ENCODE results near the gene TCF15.
"Not testable (repeated sequence)": the region's sequence is repeated elsewhere in the genome, so short reads cannot be mapped to it uniquely, and the experiment has no call there.

Gene TCF15

GRCh38 chr20:644692-645317 is 34.7 kb upstream of the TCF15 start:
- Histone ChIP-seq H3K4me3 (ENCODE audit: low read depth, low read length) (no peak overlapping the region), H3K36me3 (replicated peaks) (peaks cover 25% of the 10 kb centered on the region), H3K27me3 (replicated peaks) (no peaks in the 10 kb centered on the region), H3K27ac (no peak overlapping the region)
- TF ChIP-seq CTCF (IDR thresholded peaks at IDR 0.05; ENCODE audit: low read depth, low read length, missing control alignments), result no peak
- DNase-seq, result no peak
- in situ Hi-C loops (cut with HindIII; ENCODE audit: low pct_ligation_motif_present, low sequenced_read_pairs), result no loop called here

DNA sequence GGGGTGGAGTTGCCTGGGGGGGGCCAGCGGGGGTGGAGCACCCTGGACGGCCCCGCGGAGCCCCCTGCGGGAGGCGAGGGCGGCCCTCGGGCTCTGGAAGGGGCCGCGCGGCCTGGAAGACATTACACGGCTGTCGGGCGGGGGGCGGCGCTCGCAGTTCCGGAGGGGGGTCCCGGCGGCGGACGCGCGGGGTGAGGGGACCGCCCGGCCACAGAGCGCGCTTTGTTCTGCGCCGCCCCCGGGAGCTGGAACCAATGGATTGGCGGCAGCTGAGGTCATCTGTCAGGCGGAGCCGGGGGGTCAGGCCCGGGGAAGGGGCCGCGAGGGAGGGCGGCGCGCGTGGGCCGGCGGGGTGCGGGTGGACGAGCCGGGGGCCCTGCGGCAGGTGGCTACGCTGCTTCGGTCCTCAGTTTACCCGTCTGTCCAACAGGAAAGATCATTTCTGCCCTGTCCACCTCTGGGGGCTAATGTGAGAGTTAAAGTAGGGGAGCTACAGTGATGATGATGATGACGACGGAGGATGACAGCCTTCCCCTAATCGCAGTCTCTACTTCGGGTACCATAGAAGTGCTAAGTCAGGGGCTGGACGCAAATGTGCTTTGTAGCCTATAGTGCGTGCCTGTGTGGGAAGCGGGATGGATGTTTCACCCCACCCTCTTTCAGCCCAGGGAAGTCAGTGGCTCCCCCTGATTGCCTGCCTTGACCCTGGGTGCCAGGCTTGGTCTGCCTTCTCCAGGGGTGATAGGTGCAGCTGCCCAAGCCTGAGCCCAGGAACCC is 32.5 kb upstream of the TCF15 start:
- H3K27me3 ChIP-seq (replicated peaks), result no peaks in the 10 kb centered on the region

DNA sequence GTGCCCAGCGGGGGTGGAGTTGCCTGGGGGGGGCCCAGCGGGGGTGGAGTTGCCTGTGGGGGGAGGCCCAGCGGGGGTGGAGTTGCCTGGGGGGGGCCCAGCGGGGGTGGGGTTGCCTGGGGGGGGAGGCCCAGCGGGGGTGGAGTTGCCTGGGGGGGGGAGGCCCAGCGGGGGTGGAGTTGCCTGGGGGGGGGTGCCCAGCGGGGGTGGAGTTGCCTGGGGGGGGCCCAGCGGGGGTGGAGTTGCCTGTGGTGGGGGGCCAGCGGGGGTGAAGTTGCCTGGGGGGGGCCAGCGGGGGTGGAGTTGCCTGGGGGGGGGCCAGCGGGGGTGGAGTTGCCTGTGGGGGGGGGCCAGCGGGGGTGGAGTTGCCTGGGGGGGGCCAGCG is 31.9 kb upstream of the TCF15 start:
- H3K4me3 ChIP-seq (ENCODE audit: low read depth, low read length); DNase-seq; H3K27me3 ChIP-seq (replicated peaks); H3K36me3 ChIP-seq (replicated peaks); H3K27ac ChIP-seq; in situ Hi-C loops (cut with HindIII; ENCODE audit: low pct_ligation_motif_present, low sequenced_read_pairs): not testable (repeated sequence)

More for the DNA sequence above, 32.5 kb upstream of the TCF15 start:
- H3K27ac ChIP-seq, result no peak overlapping the region
- in situ Hi-C loops (cut with HindIII; ENCODE audit: low pct_ligation_motif_present, low sequenced_read_pairs), result no loop called here
- DNase-seq, result no peak
- H3K4me3 ChIP-seq (ENCODE audit: low read depth, low read length), result no peak overlapping the region
- TF ChIP-seq CTCF (IDR thresholded peaks at IDR 0.05; ENCODE audit: low read depth, low read length, missing control alignments), result no peak
- peaks cover 9% of the 10 kb centered on the region for H3K36me3 ChIP-seq (replicated peaks)

GRCh38 chr20:641516-641875 is 31.4 kb upstream of the TCF15 start:
- DNase-seq, result no peak
- Histone ChIP-seq H3K27ac (no peak overlapping the region), H3K4me3 (ENCODE audit: low read depth, low read length) (no peak overlapping the region), H3K36me3 (replicated peaks) (no peaks in the 10 kb centered on the region), H3K27me3 (replicated peaks) (no peaks in the 10 kb centered on the region)
- no peak for TF ChIP-seq CTCF (IDR thresholded peaks at IDR 0.05; ENCODE audit: low read depth, low read length, missing control alignments)
- in situ Hi-C loops (cut with HindIII; ENCODE audit: low pct_ligation_motif_present, low sequenced_read_pairs), result no loop called here

GRCh38 chr20:640674-641515 is 30.8 kb upstream of the TCF15 start:
- H3K36me3 ChIP-seq (replicated peaks), result no peaks in the 10 kb centered on the region
- in situ Hi-C loops (cut with HindIII; ENCODE audit: low pct_ligation_motif_present, low sequenced_read_pairs), result no loop called here
- DNase-seq, result no peak
- no peak for TF ChIP-seq CTCF (IDR thresholded peaks at IDR 0.05; ENCODE audit: low read depth, low read length, missing control alignments)
- H3K4me3 ChIP-seq (ENCODE audit: low read depth, low read length), result no peak overlapping the region
- H3K27ac ChIP-seq, result no peak overlapping the region
- H3K27me3 ChIP-seq (replicated peaks), result no peaks in the 10 kb centered on the region

- DNase-seq, result no peak
- Histone ChIP-seq H3K4me3 (ENCODE audit: low read depth, low read length) (no peak overlapping the region), H3K27me3 (replicated peaks) (no peaks in the 10 kb centered on the region), H3K27ac (no peak overlapping the region), H3K36me3 (replicated peaks) (no peaks in the 10 kb centered on the region)
- in situ Hi-C loops (cut with HindIII; ENCODE audit: low pct_ligation_motif_present, low sequenced_read_pairs), result no loop called here
- no peak for TF ChIP-seq CTCF (IDR thresholded peaks at IDR 0.05; ENCODE audit: low read depth, low read length, missing control alignments)
Observed at GRCh38 chr20:638579-638978, 28.5 kb upstream of the TCF15 start.

All from brain microvascular endothelial cell (primary cell).